A673 (cell line): ENCODE measurements around the gene SEC14L5. TPM values are rescaled to one million over a fixed set of nuclear protein-coding genes. Genes with fewer than 3 reads are reported as not detected.

Experiments used
- BruUV-seq: library from RNA; stranded (reverse); fragments of 400-500 nt; replicated peaks from 2 replicates; lab custom pipeline; 2021; lab: Mats Ljungman, UMichigan
- CTCF ChIA-PET: fragments of 300-600 bp; sonication (Branson Sonifier 250); formaldehyde crosslinking; loops from one replicate; lab custom pipeline; 2022; ENCODE audit warnings: antibody characterized with exemption; lab: Charles Lee
- POLR2A ChIA-PET: fragments of 300-600 bp; sonication (Branson Sonifier 250); formaldehyde crosslinking; loops from one replicate; lab custom pipeline; 2022; ENCODE audit warnings: antibody characterized with exemption; ENCODE audit not compliant: low non-redundant PET; lab: Charles Lee
- DNase-seq: peaks from one replicate; pipeline ENCODE4 v3.0.0-alpha.2; 2015; ENCODE audit warnings: low spot score
- H3K27ac ChIP-seq: fragments of 200-600 bp; sonication (generic); 2 replicates; pipeline ENCODE4 v1.5.1; 2016; ENCODE audit warnings: mixed run types, low read depth, mild to moderate bottlenecking, mixed read lengths, antibody characterized with exemption, low read length; ENCODE audit not compliant: poor library complexity, severe bottlenecking
- H3K27me3 ChIP-seq: fragments of 200-600 bp; sonication (generic); replicated peaks from 2 replicates; pipeline ENCODE4 v1.6.1; 2017; ENCODE audit warnings: mixed run types, low read depth, mild to moderate bottlenecking, mixed read lengths, antibody characterized with exemption, low read length; ENCODE audit not compliant: insufficient read depth, poor library complexity
- H3K36me3 ChIP-seq: fragments of 200-600 bp; sonication (generic); 2 replicates; pipeline ENCODE4 v1.6.1; 2016; ENCODE audit warnings: mixed run types, mild to moderate bottlenecking, mixed read lengths, antibody characterized with exemption, low read length; ENCODE audit not compliant: insufficient read depth, poor library complexity, severe bottlenecking
- H3K4me1 ChIP-seq: fragments of 200-600 bp; sonication (generic); 2 replicates; pipeline ENCODE4 v1.6.1; 2017; ENCODE audit warnings: mixed run types, mild to moderate bottlenecking, mixed read lengths, antibody characterized with exemption, low read length; ENCODE audit not compliant: insufficient read depth, poor library complexity, severe bottlenecking
- H3K4me3 ChIP-seq: fragments of 200-600 bp; sonication (generic); 2 replicates; pipeline ENCODE4 v1.5.1; 2016; ENCODE audit warnings: low read depth, mixed run types, mild to moderate bottlenecking, mixed read lengths, low read length; ENCODE audit not compliant: poor library complexity, severe bottlenecking
- H3K9me3 ChIP-seq: fragments of 200-600 bp; sonication (generic); 2 replicates; pipeline ENCODE4 v1.6.1; 2016; ENCODE audit warnings: mixed run types, low read depth, mild to moderate bottlenecking, mixed read lengths, antibody characterized with exemption, low read length; ENCODE audit not compliant: poor library complexity, severe bottlenecking
- EZH2 ChIP-seq: fragments of 200-600 bp; sonication (generic); IDR thresholded peaks from 2 replicates; pipeline ENCODE4 v1.6.1; 2017; ENCODE audit warnings: borderline replicate concordance, low read depth, mild to moderate bottlenecking, mixed read lengths, antibody characterized with exemption, low read length; ENCODE audit not compliant: poor library complexity, severe bottlenecking
- intact Hi-C: fragments of 100-400 bp; cut with micrococcal nuclease; formaldehyde crosslinking; loops from one replicate; pipeline ENCODE4 v1.10.0; 2022; ENCODE audit not compliant: unreplicated experiment
- total RNA-seq: library from RNA; stranded (reverse); gene quantifications from 2 replicates; pipeline ENCODE4 v1.2.3, GENCODE V29; 2021
- TF ChIP-seq, protein P1 (sequence below): fragments of 300-800, 200-600 bp; sonication (generic); conservative IDR thresholded peaks from 2 replicates; pipeline ENCODE4 v1.5.1; 2017; ENCODE audit warnings: low read depth, mild to moderate bottlenecking, antibody characterized with exemption, low read length, moderate library complexity, mixed read lengths

SEC14L5 gene
- total RNA-seq, 1 experiment from 2014 or later, result 0.04 TPM

GRCh38 chr16:4954714-4955113 lies 3.4 kb upstream of the SEC14L5 start:
- intact Hi-C loops, result loop anchor here (5.0 to 10.0 kb wide), 3 partner anchors 260 to 550 kb away; partner anchors contain the start of gene NUDT16L1

DNA sequence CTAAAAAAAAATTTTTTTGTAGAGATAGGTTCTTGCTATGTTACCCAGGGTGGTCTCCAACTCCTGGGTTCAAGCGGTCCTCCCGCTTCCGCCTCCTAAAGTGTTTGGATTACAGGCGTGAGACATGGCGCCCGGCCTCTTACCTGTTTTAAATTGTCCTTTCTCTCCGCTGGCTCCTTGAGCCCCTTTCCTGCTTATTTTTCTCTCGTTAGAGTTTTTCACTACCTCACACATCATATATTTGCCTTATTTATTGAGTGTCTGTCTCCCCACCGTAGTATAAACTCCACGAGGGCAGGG lies 760 bp upstream of the SEC14L5 start:
- TF ChIP-seq, protein P1, sequence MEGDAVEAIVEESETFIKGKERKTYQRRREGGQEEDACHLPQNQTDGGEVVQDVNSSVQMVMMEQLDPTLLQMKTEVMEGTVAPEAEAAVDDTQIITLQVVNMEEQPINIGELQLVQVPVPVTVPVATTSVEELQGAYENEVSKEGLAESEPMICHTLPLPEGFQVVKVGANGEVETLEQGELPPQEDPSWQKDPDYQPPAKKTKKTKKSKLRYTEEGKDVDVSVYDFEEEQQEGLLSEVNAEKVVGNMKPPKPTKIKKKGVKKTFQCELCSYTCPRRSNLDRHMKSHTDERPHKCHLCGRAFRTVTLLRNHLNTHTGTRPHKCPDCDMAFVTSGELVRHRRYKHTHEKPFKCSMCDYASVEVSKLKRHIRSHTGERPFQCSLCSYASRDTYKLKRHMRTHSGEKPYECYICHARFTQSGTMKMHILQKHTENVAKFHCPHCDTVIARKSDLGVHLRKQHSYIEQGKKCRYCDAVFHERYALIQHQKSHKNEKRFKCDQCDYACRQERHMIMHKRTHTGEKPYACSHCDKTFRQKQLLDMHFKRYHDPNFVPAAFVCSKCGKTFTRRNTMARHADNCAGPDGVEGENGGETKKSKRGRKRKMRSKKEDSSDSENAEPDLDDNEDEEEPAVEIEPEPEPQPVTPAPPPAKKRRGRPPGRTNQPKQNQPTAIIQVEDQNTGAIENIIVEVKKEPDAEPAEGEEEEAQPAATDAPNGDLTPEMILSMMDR, result no peak
- no peak for TF ChIP-seq EZH2
- POLR2A ChIA-PET, result no interaction called here
- no peak overlapping the region for H3K27ac ChIP-seq

More at GRCh38 chr16:4954714-4955113, 3.4 kb upstream of the SEC14L5 start:
- Histone ChIP-seq H3K9me3 (no peaks in the 10 kb centered on the region), H3K27me3 (peaks cover 10% of the 10 kb centered on the region), H3K4me3 (no peak overlapping the region), H3K36me3 (no peaks in the 10 kb centered on the region), H3K4me1 (no peaks in the 10 kb centered on the region), H3K27ac (no peak overlapping the region)
- BruUV-seq, result no TSS peak
- TF ChIP-seq EZH2, result no peak
- TF ChIP-seq, protein P1, result no peak
- CTCF ChIA-PET, result no interaction called here
- no peak for DNase-seq
- POLR2A ChIA-PET, result interaction anchor here (0.7 kb wide), 1 partner anchor 759 kb away, joined by 4 read pairs; no protein-coding TSS in a partner anchor

GRCh38 chr16:4958510-4959438 lies 644 bp downstream of the SEC14L5 start:
- Histone ChIP-seq H3K27me3 (peaks cover 38% of the 10 kb centered on the region), H3K27ac (no peak overlapping the region), H3K9me3 (no peaks in the 10 kb centered on the region), H3K4me1 (no peaks in the 10 kb centered on the region), H3K36me3 (no peaks in the 10 kb centered on the region), H3K4me3 (peak overlapping the region; percentile 48)
- TF ChIP-seq, protein P1, result no peak
- TF ChIP-seq EZH2, result no peak
- intact Hi-C loops, result loop anchor here (5.0 to 10.0 kb wide), 3 partner anchors 264 to 554 kb away; partner anchors contain the start of gene NUDT16L1
- no peak for DNase-seq
- ChIA-PET CTCF (interaction anchor here (0.5 kb wide), 1 partner anchor 72 kb away, joined by 3 read pairs; no protein-coding TSS in a partner anchor), POLR2A (interaction anchor here (0.8 kb wide), 1 partner anchor 11 kb away, joined by 5 read pairs; no protein-coding TSS in a partner anchor)
- no TSS peak for BruUV-seq

More for the DNA sequence above, 760 bp upstream of the SEC14L5 start:
- Histone ChIP-seq H3K36me3 (no peaks in the 10 kb centered on the region), H3K4me1 (no peaks in the 10 kb centered on the region), H3K4me3 (peak overlapping the region; percentile 48), H3K9me3 (no peaks in the 10 kb centered on the region), H3K27me3 (peaks cover 32% of the 10 kb centered on the region)
- intact Hi-C loops, result loop anchor here (5.0 to 10.0 kb wide), 3 partner anchors 263 to 553 kb away; partner anchors contain the start of gene NUDT16L1
- BruUV-seq, result no TSS peak
- DNase-seq, result no peak
- CTCF ChIA-PET, result no interaction called here
